GM06990 (cell line): ENCODE data around the gene CLDN1.

ENCODE experiments used
- DNase-seq: peaks from one replicate; pipeline ENCODE4 v3.0.0-alpha.2; 2011; ENCODE audit not compliant: insufficient read length; ENCODE audit errors: extremely low read depth
- H3K27me3 ChIP-seq: replicated peaks from 2 replicates; pipeline ENCODE4 v1.6.0; 2011; ENCODE audit warnings: low read length; ENCODE audit not compliant: control insufficient read depth, insufficient read depth
- H3K36me3 ChIP-seq: 2 replicates; pipeline ENCODE4 v1.5.1; 2011; ENCODE audit warnings: low read length; ENCODE audit not compliant: control insufficient read depth, insufficient read depth
- H3K4me3 ChIP-seq: replicated peaks from 2 replicates; pipeline ENCODE4 v1.5.1; 2011; ENCODE audit warnings: low read depth, mild to moderate bottlenecking, control low read depth, low read length
- TF ChIP-seq, protein P1 (sequence below): IDR thresholded peaks from 2 replicates; pipeline ENCODE4 v1.5.1; 2011; ENCODE audit warnings: low read length, control low read depth, mild to moderate bottlenecking, inconsistent platforms; ENCODE audit not compliant: insufficient read depth, poor library complexity, severe bottlenecking

Gene CLDN1

DNA sequence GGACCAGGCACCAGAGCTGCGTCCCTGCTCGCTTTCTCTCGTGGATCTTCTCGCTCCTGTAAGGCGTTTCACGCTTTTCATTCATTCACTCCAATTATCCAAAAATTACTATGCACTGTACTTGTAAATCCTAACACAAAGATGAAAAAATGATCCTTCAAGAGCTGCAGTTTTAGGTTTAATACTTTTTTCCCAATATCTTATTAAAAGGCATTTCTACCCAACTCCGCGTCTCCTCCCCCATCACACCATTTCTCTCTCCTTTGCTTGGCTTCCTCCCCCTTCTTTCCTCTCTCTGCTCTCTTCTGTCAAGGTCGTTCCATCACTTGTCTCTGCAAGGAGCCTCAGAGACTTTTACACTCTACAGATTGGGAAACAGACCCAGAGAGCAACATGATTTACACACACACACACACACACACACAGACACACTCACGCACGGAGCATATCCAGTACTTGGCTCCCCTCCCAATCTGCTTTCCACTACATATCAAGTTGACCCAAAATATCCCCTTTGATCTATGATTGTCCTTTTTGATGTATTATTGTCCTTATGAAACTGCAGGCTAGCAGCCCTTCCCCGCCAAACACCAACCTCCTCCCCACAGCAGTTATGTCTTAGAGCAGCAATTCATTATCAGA, 479 bp upstream of the CLDN1 start:
- no peak for DNase-seq
- peak overlapping the region; percentile 64 for H3K4me3 ChIP-seq
- TF ChIP-seq, protein P1, sequence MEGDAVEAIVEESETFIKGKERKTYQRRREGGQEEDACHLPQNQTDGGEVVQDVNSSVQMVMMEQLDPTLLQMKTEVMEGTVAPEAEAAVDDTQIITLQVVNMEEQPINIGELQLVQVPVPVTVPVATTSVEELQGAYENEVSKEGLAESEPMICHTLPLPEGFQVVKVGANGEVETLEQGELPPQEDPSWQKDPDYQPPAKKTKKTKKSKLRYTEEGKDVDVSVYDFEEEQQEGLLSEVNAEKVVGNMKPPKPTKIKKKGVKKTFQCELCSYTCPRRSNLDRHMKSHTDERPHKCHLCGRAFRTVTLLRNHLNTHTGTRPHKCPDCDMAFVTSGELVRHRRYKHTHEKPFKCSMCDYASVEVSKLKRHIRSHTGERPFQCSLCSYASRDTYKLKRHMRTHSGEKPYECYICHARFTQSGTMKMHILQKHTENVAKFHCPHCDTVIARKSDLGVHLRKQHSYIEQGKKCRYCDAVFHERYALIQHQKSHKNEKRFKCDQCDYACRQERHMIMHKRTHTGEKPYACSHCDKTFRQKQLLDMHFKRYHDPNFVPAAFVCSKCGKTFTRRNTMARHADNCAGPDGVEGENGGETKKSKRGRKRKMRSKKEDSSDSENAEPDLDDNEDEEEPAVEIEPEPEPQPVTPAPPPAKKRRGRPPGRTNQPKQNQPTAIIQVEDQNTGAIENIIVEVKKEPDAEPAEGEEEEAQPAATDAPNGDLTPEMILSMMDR: no peak
- no peaks in the 10 kb centered on the region for H3K27me3 ChIP-seq
- no peaks in the 10 kb centered on the region for H3K36me3 ChIP-seq

DNA sequence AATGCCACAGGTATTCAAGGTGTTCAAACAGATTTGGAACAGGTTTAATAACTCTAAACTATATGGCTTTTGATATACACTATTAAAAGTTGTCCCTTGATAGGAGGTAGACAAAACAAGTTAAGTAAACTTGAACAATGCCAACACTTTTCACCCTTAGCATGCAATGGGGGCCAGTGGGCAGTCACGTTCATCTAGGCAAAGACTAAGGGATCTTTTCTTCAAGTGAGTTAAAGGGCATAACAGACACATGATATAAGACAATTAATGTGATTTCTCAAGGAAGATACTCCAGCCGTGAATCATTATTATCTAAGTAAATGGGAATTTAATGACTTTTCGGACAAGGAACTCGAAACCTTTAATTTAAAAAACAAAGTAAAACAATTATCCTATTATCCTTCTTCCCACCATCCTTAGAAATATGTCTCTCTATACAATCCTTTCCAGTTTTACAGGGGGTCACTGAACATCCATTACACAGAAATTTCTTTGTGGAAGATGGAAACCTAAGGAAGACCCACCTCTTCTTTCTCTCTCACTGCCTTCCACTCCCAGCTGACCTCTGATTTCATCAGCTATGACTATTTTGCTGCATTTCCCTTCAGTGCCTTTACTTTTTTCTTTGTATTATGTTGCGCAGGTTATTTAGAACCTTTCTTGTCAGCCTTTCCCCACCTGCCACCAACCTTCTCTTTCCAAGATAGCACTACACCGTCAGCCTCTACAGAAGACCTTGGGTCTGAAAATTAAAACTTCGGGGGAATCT, 1.5 kb downstream of the CLDN1 start:
- no peak for DNase-seq
- no peaks in the 10 kb centered on the region for H3K36me3 ChIP-seq
- H3K4me3 ChIP-seq: no peak overlapping the region
- no peaks in the 10 kb centered on the region for H3K27me3 ChIP-seq
- TF ChIP-seq, protein P1: no peak

DNA sequence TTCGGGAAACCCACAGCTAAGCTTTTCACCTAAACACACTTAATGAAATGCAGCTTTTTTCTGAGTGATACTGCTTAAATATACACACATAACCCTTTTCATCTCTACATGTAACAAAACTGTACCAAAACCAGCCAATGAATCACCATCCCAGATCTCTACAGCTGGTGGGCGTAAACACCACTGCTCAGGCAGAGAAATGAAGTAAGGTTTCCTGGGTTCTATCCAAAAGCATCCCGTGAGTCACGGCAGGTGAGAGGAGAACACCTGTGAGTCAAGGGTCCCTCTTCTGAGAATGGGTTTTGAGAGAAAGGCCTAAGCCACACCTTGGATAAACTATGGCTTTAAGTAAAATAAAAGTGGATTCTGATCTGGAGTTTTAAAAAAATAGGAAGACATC, 2.6 kb downstream of the CLDN1 start:
- H3K27me3 ChIP-seq: no peaks in the 10 kb centered on the region
- no peak for DNase-seq
- H3K36me3 ChIP-seq: no peaks in the 10 kb centered on the region
- TF ChIP-seq, protein P1: no peak
- H3K4me3 ChIP-seq: no peak overlapping the region

DNA sequence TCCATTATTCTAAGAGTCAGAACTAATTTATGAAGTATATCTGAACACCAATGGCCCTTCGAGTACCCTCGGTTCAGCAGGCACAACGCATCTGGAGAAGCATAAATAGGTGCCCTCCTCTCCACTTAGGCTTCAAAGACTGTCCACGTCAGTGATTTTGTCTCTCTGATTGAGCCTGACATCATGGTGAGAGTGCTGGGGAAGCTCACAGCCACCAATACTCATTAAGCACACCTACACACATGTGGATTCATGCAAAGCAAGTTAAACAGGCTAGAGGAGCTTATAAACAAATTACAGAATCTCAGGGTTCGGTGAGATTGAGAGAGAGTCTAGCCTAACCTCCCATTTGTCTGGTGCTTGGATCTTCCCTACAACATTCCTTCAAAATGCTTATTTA, 3.6 kb downstream of the CLDN1 start:
- no peak for DNase-seq
- no peaks in the 10 kb centered on the region for H3K36me3 ChIP-seq
- H3K27me3 ChIP-seq: no peaks in the 10 kb centered on the region
- TF ChIP-seq, protein P1: no peak
- no peak overlapping the region for H3K4me3 ChIP-seq

DNA sequence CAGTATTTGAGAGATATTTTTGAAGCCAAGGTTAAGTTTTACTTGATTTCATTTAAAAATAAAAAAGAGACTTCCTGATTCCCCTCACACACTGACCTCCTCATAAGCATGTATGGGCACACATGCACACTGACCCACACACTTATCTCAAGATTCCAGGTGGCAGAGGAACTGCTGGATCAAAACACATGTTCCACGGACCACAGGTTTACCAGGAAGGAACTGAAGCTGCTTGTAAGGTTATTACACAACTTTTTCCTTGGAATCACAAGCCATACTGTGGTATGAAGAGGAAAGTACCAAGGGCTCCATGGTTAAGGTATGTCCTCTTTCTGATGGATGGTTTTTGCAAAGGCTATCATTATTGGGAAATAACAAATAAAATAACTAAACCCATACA, 7.5 kb downstream of the CLDN1 start:
- Histone ChIP-seq H3K4me3 (no peak overlapping the region), H3K27me3 (no peaks in the 10 kb centered on the region), H3K36me3 (no peaks in the 10 kb centered on the region)
- DNase-seq: no peak
- TF ChIP-seq, protein P1: no peak
